ENCODE measurements around the gene RNF223. TPM values are rescaled to one million over a fixed set of nuclear protein-coding genes. Genes with fewer than 3 reads are reported as not detected.
"Not testable (repeated sequence)": the region's sequence is repeated elsewhere in the genome, so short reads cannot be mapped to it uniquely, and the experiment has no call there.

The RNF223 gene
- total RNA-seq, 1 donor: not detected

- Histone ChIP-seq H3K79me2 (ENCODE audit: insufficient read depth, low read length) (no peaks in the 10 kb centered on the region), H3K36me3 (ENCODE audit: insufficient read depth, low read length) (no peaks in the 10 kb centered on the region), H4K20me1 (ENCODE audit: insufficient read depth, low read length) (no peaks in the 10 kb centered on the region), H3K27me3 (ENCODE audit: insufficient read depth, low read length) (no peaks in the 10 kb centered on the region), H3K4me1 (ENCODE audit: insufficient read depth, low read length) (peaks cover 10% of the 10 kb centered on the region), H3K4me3 (ENCODE audit: insufficient read depth, low read length) (peak overlapping the region; percentile 48), H3K27ac (ENCODE audit: low read depth, low read length) (no peak overlapping the region), H3K4me2 (ENCODE audit: insufficient read depth, low read length) (peak overlapping the region; percentile 76), H3K9me3 (ENCODE audit: low read depth, low read length) (no peaks in the 10 kb centered on the region), H2AFZ (ENCODE audit: low read length) (peak overlapping the region; percentile 35)
- DNase-seq (ENCODE audit: insufficient read length, low spot score, missing footprints): peak; percentile 98
- TF ChIP-seq CTCF (IDR thresholded peaks at IDR 0.05; ENCODE audit: extremely low read depth, low read depth, low read length): no peak
Measured at GRCh38 chr1:1079408-1080121, 5.5 kb upstream of the RNF223 start.

- H3K36me3 ChIP-seq (ENCODE audit: insufficient read depth, low read length); DNase-seq (ENCODE audit: insufficient read length, low spot score, missing footprints): not testable (repeated sequence)
Measured at GRCh38 chr1:1077396-1077795, 3.3 kb upstream of the RNF223 start.

GRCh38 chr1:1075148-1075935 lies 1.2 kb upstream of the RNF223 start:
- no peak overlapping the region for H3K27ac ChIP-seq (ENCODE audit: low read depth, low read length)
- H4K20me1 ChIP-seq (ENCODE audit: insufficient read depth, low read length): no peaks in the 10 kb centered on the region
- peaks cover 9% of the 10 kb centered on the region for H3K4me1 ChIP-seq (ENCODE audit: insufficient read depth, low read length)
- no peak overlapping the region for H2AFZ ChIP-seq (ENCODE audit: low read length)
- TF ChIP-seq CTCF (IDR thresholded peaks at IDR 0.05; ENCODE audit: extremely low read depth, low read depth, low read length): no peak
- no peaks in the 10 kb centered on the region for H3K79me2 ChIP-seq (ENCODE audit: insufficient read depth, low read length)
- H3K36me3 ChIP-seq (ENCODE audit: insufficient read depth, low read length): no peaks in the 10 kb centered on the region
- no peaks in the 10 kb centered on the region for H3K9me3 ChIP-seq (ENCODE audit: low read depth, low read length)
- H3K4me3 ChIP-seq (ENCODE audit: insufficient read depth, low read length): no peak overlapping the region
- peak; percentile 91 for DNase-seq (ENCODE audit: insufficient read length, low spot score, missing footprints)
- no peak overlapping the region for H3K4me2 ChIP-seq (ENCODE audit: insufficient read depth, low read length)
- H3K27me3 ChIP-seq (ENCODE audit: insufficient read depth, low read length): no peaks in the 10 kb centered on the region

More at GRCh38 chr1:1077396-1077795, 3.3 kb upstream of the RNF223 start:
- not testable (repeated sequence) for H3K79me2 ChIP-seq (ENCODE audit: insufficient read depth, low read length); H3K4me2 ChIP-seq (ENCODE audit: insufficient read depth, low read length); H4K20me1 ChIP-seq (ENCODE audit: insufficient read depth, low read length); H3K9me3 ChIP-seq (ENCODE audit: low read depth, low read length); H2AFZ ChIP-seq (ENCODE audit: low read length); H3K27me3 ChIP-seq (ENCODE audit: insufficient read depth, low read length); H3K4me3 ChIP-seq (ENCODE audit: insufficient read depth, low read length); H3K27ac ChIP-seq (ENCODE audit: low read depth, low read length)
- H3K4me1 ChIP-seq (ENCODE audit: insufficient read depth, low read length): peaks cover 10% of the 10 kb centered on the region

GRCh38 chr1:1074631-1075147 lies 583 bp upstream of the RNF223 start:
- H3K4me3 ChIP-seq (ENCODE audit: insufficient read depth, low read length): no peak overlapping the region

More at GRCh38 chr1:1074631-1075147, 583 bp upstream of the RNF223 start:
- Histone ChIP-seq H3K36me3 (ENCODE audit: insufficient read depth, low read length) (no peaks in the 10 kb centered on the region), H4K20me1 (ENCODE audit: insufficient read depth, low read length) (no peaks in the 10 kb centered on the region), H3K27ac (ENCODE audit: low read depth, low read length) (no peak overlapping the region), H3K4me2 (ENCODE audit: insufficient read depth, low read length) (no peak overlapping the region), H3K4me1 (ENCODE audit: insufficient read depth, low read length) (peaks cover 4% of the 10 kb centered on the region), H3K27me3 (ENCODE audit: insufficient read depth, low read length) (peaks cover 3% of the 10 kb centered on the region), H2AFZ (ENCODE audit: low read length) (no peak overlapping the region), H3K9me3 (ENCODE audit: low read depth, low read length) (no peaks in the 10 kb centered on the region), H3K79me2 (ENCODE audit: insufficient read depth, low read length) (no peaks in the 10 kb centered on the region)
- DNase-seq (ENCODE audit: insufficient read length, low spot score, missing footprints): peak; percentile 88
- no peak for TF ChIP-seq CTCF (IDR thresholded peaks at IDR 0.05; ENCODE audit: extremely low read depth, low read depth, low read length)
